ENCODE data around the gene ABCB1. TPM values are rescaled to one million over a fixed set of nuclear protein-coding genes. Genes with fewer than 3 reads are reported as not detected.

ABCB1 gene
- 1 to 10 TPM; 1.6 to 1.7 TPM for polyA plus RNA-seq

DNA sequence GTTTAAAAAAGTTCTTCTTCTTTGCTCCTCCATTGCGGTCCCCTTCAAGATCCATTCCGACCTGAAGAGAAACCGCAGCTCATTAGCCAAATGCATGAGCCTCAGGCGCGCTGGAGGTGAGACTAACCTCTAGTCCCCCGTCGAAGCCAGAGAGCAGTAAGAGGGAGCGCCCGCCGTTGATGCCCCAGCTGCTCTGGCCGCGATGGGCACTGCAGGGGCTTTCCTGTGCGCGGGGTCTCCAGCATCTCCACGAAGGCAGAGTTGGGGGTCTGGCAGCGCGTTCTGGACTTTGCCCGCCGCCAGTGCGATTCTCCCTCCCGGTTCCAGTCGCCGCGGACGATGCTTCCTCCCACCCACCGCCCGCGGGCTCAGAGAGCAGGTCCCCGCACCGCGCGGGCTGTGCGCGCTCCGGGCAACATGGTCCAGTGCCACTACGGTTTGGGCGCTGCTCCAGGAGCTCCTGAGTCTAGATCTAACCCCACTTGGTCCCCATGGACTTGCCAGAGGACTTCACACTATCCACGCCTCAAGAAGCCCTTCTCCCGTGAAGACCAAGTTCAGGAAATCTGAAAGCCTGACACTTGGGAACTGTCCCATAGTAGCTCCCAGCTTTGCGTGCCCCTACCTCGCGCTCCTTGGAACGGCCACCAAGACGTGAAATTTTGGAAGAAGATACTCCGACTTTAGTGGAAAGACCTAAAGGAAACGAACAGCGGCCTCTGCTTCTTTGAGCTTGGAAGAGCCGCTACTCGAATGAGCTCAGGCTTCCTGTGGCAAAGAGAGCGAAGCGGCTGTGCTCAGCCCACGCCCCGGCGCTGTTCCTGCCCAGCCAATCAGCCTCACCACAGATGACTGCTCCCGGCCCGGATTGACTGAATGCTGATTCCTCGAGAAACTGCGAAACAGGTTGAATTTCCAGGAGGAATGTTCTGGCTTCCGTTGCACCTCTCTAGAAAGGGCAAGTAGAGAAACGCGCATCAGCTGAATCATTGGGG lies at the start of gene ABCB1:
TSS of gene ABCB1 (minus strand) at position 755 of the 995 bp plus-strand sequence. CDS start at position 55, 700 bp downstream.
- H3K4me1 ChIP-seq (ENCODE audit: control insufficient read depth in 2 of 2, insufficient read depth in 2 of 2, low read length in 1 of 2), result peaks cover 0 to 3% of the 10 kb centered on the region in 2 donors
- H3K27ac ChIP-seq (ENCODE audit: low read depth in 2 of 2, low read length in 1 of 2), result peak within 1 kb of the TSS in 1 of 2 donors; percentile 5
- peak within 1 kb of the TSS; percentile 33 to 38 for H3K4me3 ChIP-seq (ENCODE audit: low read depth in 1 of 2, low read length in 2 of 2)
- H3K9me3 ChIP-seq (ENCODE audit: control insufficient read depth in 2 of 2, insufficient read depth in 1 of 2, low read depth in 1 of 2, low read length in 1 of 2), result no peaks in the 10 kb centered on the region
- 1 to 2% methylated on average over 61 of the region's 61 CpGs for WGBS, 2 donors
- H3K27me3 ChIP-seq (ENCODE audit: control insufficient read depth in 1 of 2, insufficient read depth in 2 of 2, low read length in 2 of 2), result no peaks in the 10 kb centered on the region
- H3K36me3 ChIP-seq (ENCODE audit: control insufficient read depth in 2 of 2, insufficient read depth in 2 of 2, low read length in 1 of 2), result no peaks in the 10 kb centered on the region

DNA sequence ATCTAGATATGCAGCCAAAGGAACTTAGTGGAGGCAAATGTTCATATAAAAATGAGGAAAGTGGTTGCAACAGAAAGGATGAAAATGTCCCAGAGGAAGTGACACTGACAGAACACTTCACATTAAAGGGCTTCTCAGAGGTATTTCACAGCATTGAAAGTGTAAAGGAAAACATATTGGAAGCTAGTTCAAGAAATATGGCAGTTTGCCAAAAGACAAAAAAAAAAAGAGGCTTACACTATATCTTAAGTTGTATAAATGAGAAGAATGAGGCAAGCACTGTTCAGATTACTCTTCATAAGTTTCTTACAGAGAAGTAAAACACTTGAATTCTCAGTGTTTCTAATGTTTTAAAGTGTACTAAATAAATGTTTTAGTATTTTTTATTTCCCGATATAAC lies 47.6 kb upstream of the ABCB1 start:
- WGBS, 2 donors, result 97 to 98% methylated on average over 1 of the region's 1 CpG
- H3K27ac ChIP-seq (ENCODE audit: low read depth in 2 of 2, low read length in 1 of 2), result no peak overlapping the region
- no peaks in the 10 kb centered on the region for H3K36me3 ChIP-seq (ENCODE audit: control insufficient read depth in 2 of 2, insufficient read depth in 2 of 2, low read length in 1 of 2)
- H3K4me1 ChIP-seq (ENCODE audit: control insufficient read depth in 2 of 2, insufficient read depth in 2 of 2, low read length in 1 of 2), result no peaks in the 10 kb centered on the region
- no peaks in the 10 kb centered on the region for H3K27me3 ChIP-seq (ENCODE audit: control insufficient read depth in 1 of 2, insufficient read depth in 2 of 2, low read length in 2 of 2)
- H3K4me3 ChIP-seq (ENCODE audit: low read depth in 1 of 2, low read length in 2 of 2), result no peak overlapping the region
- no peaks in the 10 kb centered on the region for H3K9me3 ChIP-seq (ENCODE audit: control insufficient read depth in 2 of 2, insufficient read depth in 1 of 2, low read depth in 1 of 2, low read length in 1 of 2)

DNA sequence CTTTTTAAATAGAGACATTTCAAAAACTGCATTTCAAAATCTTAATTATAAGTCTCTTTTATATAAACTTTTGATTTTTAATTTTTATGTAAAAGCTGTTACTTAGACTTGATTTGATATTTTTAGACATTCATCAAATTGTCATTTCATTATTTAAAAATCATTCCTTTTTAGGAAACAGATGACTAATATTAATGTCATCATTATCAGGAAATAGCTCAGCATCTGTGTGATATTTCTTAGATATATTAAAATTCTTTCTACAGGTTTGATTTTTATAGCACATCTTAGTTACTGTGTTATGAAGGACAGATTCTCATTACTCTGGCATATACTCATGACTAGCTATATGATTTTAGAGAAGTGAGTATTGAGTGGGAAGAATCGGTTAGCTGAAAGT lies 44.8 kb upstream of the ABCB1 start:
- H3K36me3 ChIP-seq (ENCODE audit: control insufficient read depth in 2 of 2, insufficient read depth in 2 of 2, low read length in 1 of 2), result no peaks in the 10 kb centered on the region
- no peaks in the 10 kb centered on the region for H3K9me3 ChIP-seq (ENCODE audit: control insufficient read depth in 2 of 2, insufficient read depth in 1 of 2, low read depth in 1 of 2, low read length in 1 of 2)
- H3K27me3 ChIP-seq (ENCODE audit: control insufficient read depth in 1 of 2, insufficient read depth in 2 of 2, low read length in 2 of 2), result no peaks in the 10 kb centered on the region
- no peak overlapping the region for H3K27ac ChIP-seq (ENCODE audit: low read depth in 2 of 2, low read length in 1 of 2)
- H3K4me3 ChIP-seq (ENCODE audit: low read depth in 1 of 2, low read length in 2 of 2), result no peak overlapping the region
- WGBS, 2 donors, result 94 to 95% methylated on average over 1 of the region's 1 CpG
- no peaks in the 10 kb centered on the region for H3K4me1 ChIP-seq (ENCODE audit: control insufficient read depth in 2 of 2, insufficient read depth in 2 of 2, low read length in 1 of 2)

DNA sequence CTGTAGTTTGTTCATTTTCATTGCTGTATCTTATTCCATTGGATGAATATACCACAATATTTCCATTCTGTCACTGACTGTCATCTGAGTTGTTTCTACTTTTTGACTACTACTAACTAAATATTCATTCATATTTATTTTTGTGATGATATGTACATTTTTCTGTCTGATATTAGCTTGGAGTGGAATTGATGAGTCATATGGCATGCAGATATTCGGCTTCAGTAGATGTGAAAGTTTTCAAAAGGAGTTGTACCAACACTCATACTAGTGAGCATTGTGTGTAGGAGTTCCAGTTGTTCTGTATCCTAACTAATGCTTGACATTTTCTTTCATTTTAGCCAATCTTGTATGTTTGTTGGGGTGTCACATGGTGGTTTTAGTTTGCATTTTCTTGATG lies 35.2 kb upstream of the ABCB1 start:
- no peak overlapping the region for H3K27ac ChIP-seq (ENCODE audit: low read depth in 2 of 2, low read length in 1 of 2)
- H3K9me3 ChIP-seq (ENCODE audit: control insufficient read depth in 2 of 2, insufficient read depth in 1 of 2, low read depth in 1 of 2, low read length in 1 of 2), result no peaks in the 10 kb centered on the region
- no peaks in the 10 kb centered on the region for H3K4me1 ChIP-seq (ENCODE audit: control insufficient read depth in 2 of 2, insufficient read depth in 2 of 2, low read length in 1 of 2)
- H3K4me3 ChIP-seq (ENCODE audit: low read depth in 1 of 2, low read length in 2 of 2), result no peak overlapping the region
- H3K36me3 ChIP-seq (ENCODE audit: control insufficient read depth in 2 of 2, insufficient read depth in 2 of 2, low read length in 1 of 2), result no peaks in the 10 kb centered on the region
- WGBS, 2 donors, result 72 to 79% methylated on average over 1 of the region's 1 CpG
- no peaks in the 10 kb centered on the region for H3K27me3 ChIP-seq (ENCODE audit: control insufficient read depth in 1 of 2, insufficient read depth in 2 of 2, low read length in 2 of 2)

DNA sequence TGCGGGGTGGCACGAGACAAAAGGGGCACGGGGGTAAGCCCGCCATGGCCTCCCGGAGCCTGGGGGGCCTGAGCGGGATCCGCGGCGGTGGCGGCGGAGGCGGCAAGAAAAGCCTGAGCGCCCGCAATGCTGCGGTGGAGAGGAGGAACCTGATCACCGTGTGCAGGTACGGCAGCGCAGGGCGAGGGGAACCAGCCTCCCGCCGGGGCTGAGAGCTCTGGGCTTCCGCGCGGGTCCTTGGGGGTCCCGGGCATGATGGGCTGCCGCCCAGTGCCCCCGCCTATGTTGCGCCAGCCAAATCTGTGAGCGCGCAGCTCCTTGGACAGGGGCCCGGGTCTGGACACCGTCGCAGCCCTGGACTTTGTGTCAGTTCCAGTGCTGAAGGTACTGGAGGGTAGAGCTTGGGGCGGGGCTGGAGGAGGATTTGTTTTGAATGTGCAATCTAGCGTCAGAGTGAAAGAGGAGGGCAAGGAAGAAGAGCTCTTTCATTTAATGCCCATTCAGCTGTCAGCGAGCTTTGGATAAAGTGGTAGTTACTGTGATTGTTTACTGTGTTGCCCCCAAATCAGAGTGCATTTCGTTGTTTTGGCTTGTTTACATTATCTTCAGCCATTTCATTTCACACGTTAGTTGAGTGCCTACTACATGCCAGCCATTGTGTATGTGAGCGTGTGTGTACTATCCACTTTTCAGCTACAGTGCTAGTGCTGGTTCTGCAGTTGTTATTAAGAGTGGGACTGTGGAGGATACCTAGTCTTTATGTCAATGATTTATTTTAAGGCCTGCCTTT lies 28.3 kb upstream of the ABCB1 start:
- 5 to 6% methylated on average over 34 to 39 of the region's 39 CpGs for WGBS, 2 donors
- Histone ChIP-seq H3K4me3 (ENCODE audit: low read depth in 1 of 2, low read length in 2 of 2) (peak overlapping the region; percentile 61 to 67), H3K4me1 (ENCODE audit: control insufficient read depth in 2 of 2, insufficient read depth in 2 of 2, low read length in 1 of 2) (peaks cover 5 to 7% of the 10 kb centered on the region in 2 donors), H3K9me3 (ENCODE audit: control insufficient read depth in 2 of 2, insufficient read depth in 1 of 2, low read depth in 1 of 2, low read length in 1 of 2) (peaks cover 0 to 3% of the 10 kb centered on the region in 2 donors), H3K27ac (ENCODE audit: low read depth in 2 of 2, low read length in 1 of 2) (no peak overlapping the region), H3K27me3 (ENCODE audit: control insufficient read depth in 1 of 2, insufficient read depth in 2 of 2, low read length in 2 of 2) (no peaks in the 10 kb centered on the region), H3K36me3 (ENCODE audit: control insufficient read depth in 2 of 2, insufficient read depth in 2 of 2, low read length in 1 of 2) (no peaks in the 10 kb centered on the region)

DNA sequence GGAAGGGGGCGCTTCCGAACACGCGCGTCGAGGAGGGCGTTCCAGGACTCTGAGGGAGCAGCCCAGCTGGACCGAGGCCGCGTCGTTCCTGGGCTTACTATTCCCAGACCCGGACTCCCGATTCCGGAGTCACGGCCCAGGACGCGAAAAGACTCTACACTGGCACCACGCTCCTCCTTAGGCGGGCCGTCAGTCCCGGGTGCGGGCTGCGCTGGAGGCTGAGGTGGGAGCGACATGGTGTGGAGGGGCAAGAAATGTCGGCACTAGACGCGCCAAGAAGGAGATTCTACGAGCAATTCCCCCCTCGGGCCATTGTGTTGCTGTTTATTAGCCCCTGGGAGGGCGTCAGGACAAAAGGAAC lies 26.9 kb upstream of the ABCB1 start:
- WGBS, 2 donors, result 2 to 4% methylated on average over 30 of the region's 30 CpGs

DNA sequence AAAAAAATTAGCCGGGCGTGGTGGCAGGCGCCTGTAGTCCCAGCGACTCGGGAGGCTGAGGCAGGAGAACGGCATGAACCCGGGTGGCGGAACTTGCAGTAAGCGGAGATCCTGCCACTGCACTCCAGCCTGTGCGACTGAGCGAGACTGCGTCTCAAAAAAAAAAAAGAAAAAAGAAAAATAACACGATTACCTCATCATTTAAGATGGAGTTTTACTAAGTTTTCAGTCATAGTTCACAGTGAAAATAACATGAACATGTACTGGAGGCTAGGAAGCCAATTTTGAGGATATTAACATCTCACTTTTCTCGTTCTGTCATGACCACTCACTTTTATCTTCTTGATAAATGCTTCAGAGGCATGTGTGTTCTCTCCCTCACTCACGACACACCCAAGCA lies 24.4 kb upstream of the ABCB1 start:
- peaks cover 0 to 3% of the 10 kb centered on the region in 2 donors for H3K9me3 ChIP-seq (ENCODE audit: control insufficient read depth in 2 of 2, insufficient read depth in 1 of 2, low read depth in 1 of 2, low read length in 1 of 2)
- H3K27ac ChIP-seq (ENCODE audit: low read depth in 2 of 2, low read length in 1 of 2), result no peak overlapping the region
- no peaks in the 10 kb centered on the region for H3K27me3 ChIP-seq (ENCODE audit: control insufficient read depth in 1 of 2, insufficient read depth in 2 of 2, low read length in 2 of 2)
- H3K36me3 ChIP-seq (ENCODE audit: control insufficient read depth in 2 of 2, insufficient read depth in 2 of 2, low read length in 1 of 2), result no peaks in the 10 kb centered on the region
- peaks cover 5 to 7% of the 10 kb centered on the region in 2 donors for H3K4me1 ChIP-seq (ENCODE audit: control insufficient read depth in 2 of 2, insufficient read depth in 2 of 2, low read length in 1 of 2)
- 87 to 88% methylated on average over 15 of the region's 15 CpGs for WGBS, 2 donors
- H3K4me3 ChIP-seq (ENCODE audit: low read depth in 1 of 2, low read length in 2 of 2), result no peak overlapping the region

More for the DNA sequence above, 26.9 kb upstream of the ABCB1 start:
- Histone ChIP-seq H3K27ac (ENCODE audit: low read depth in 2 of 2, low read length in 1 of 2) (no peak overlapping the region), H3K4me1 (ENCODE audit: control insufficient read depth in 2 of 2, insufficient read depth in 2 of 2, low read length in 1 of 2) (peaks cover 5 to 7% of the 10 kb centered on the region in 2 donors), H3K4me3 (ENCODE audit: low read depth in 1 of 2, low read length in 2 of 2) (peak overlapping the region; percentile 61 to 67), H3K9me3 (ENCODE audit: control insufficient read depth in 2 of 2, insufficient read depth in 1 of 2, low read depth in 1 of 2, low read length in 1 of 2) (peaks cover 0 to 3% of the 10 kb centered on the region in 2 donors), H3K36me3 (ENCODE audit: control insufficient read depth in 2 of 2, insufficient read depth in 2 of 2, low read length in 1 of 2) (no peaks in the 10 kb centered on the region), H3K27me3 (ENCODE audit: control insufficient read depth in 1 of 2, insufficient read depth in 2 of 2, low read length in 2 of 2) (no peaks in the 10 kb centered on the region)

DNA sequence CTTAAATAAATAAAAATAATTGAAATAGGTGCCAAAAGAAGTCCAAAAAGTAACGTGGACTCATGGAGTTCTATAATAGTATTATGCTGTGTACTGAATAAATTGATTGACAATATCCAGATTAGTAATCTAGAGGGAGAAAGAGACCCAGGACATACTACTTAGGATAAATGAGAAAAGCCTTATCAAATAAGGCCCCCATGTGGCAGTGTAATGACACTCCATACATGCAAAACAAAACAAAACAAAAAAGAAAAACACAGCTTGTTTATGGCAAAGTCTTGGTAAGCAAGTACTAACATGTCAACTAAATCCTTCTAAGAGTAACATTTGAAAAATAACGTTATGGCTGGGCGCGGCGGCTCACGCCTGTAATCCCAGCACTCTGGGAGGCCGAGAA lies 23.9 kb upstream of the ABCB1 start:
- Histone ChIP-seq H3K27me3 (ENCODE audit: control insufficient read depth in 1 of 2, insufficient read depth in 2 of 2, low read length in 2 of 2) (no peaks in the 10 kb centered on the region), H3K9me3 (ENCODE audit: control insufficient read depth in 2 of 2, insufficient read depth in 1 of 2, low read depth in 1 of 2, low read length in 1 of 2) (peaks cover 0 to 3% of the 10 kb centered on the region in 2 donors), H3K36me3 (ENCODE audit: control insufficient read depth in 2 of 2, insufficient read depth in 2 of 2, low read length in 1 of 2) (no peaks in the 10 kb centered on the region), H3K4me1 (ENCODE audit: control insufficient read depth in 2 of 2, insufficient read depth in 2 of 2, low read length in 1 of 2) (peaks cover 5 to 7% of the 10 kb centered on the region in 2 donors), H3K27ac (ENCODE audit: low read depth in 2 of 2, low read length in 1 of 2) (no peak overlapping the region), H3K4me3 (ENCODE audit: low read depth in 1 of 2, low read length in 2 of 2) (no peak overlapping the region)
- 67 to 71% methylated on average over 7 of the region's 7 CpGs for WGBS, 2 donors

DNA sequence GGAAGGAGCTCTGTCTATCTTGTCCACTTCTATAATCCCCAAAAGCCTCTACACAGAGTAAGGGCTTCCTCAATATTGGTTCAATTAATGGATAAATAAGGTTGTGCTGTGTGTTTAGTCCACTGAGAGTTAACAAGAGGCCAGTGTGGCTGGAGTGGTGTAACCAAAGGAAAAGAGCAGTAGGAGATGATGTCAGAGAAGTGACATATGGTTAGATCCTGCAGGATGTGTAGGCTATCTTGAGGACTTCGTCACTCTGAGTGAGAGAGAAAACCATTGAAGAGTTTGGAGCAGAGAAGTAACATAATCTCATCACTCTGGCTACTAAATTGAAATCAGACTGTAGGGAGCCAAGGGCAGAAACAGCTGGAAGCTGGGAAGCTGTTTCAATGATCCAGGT lies 14.5 kb upstream of the ABCB1 start:
- Histone ChIP-seq H3K27ac (ENCODE audit: low read depth in 2 of 2, low read length in 1 of 2) (no peak overlapping the region), H3K9me3 (ENCODE audit: control insufficient read depth in 2 of 2, insufficient read depth in 1 of 2, low read depth in 1 of 2, low read length in 1 of 2) (no peaks in the 10 kb centered on the region)
- 73% methylated on average over 1 of the region's 1 CpG for WGBS, 2 donors

More for the DNA sequence above, 14.5 kb upstream of the ABCB1 start:
- H3K27me3 ChIP-seq (ENCODE audit: control insufficient read depth in 1 of 2, insufficient read depth in 2 of 2, low read length in 2 of 2), result no peaks in the 10 kb centered on the region
- no peaks in the 10 kb centered on the region for H3K36me3 ChIP-seq (ENCODE audit: control insufficient read depth in 2 of 2, insufficient read depth in 2 of 2, low read length in 1 of 2)
- H3K4me1 ChIP-seq (ENCODE audit: control insufficient read depth in 2 of 2, insufficient read depth in 2 of 2, low read length in 1 of 2), result no peaks in the 10 kb centered on the region
- no peak overlapping the region for H3K4me3 ChIP-seq (ENCODE audit: low read depth in 1 of 2, low read length in 2 of 2)
